Upper lobe of left lung (tissue), 4 donors: ENCODE results near the gene MS4A6A.
"Not testable (repeated sequence)": the region's sequence is repeated elsewhere in the genome, so short reads cannot be mapped to it uniquely, and the experiment has no call there.

Source experiments
- EP300 ChIP-seq, 4 donors: sonication (generic); formaldehyde crosslinking; IDR thresholded peaks; one replicate each; pipeline ENCODE4 v1.5.1; 2017; ENCODE audit warnings: antibody characterized with exemption in 4 of 4, control low read depth in 2 of 4
- TF ChIP-seq, protein P1 (sequence below), 6 experiments: fragments of 450-650 bp in 4 of 6; fragments of 200-600 bp in 2 of 6; sonication (generic) in 2 of 6; IDR thresholded peaks; one replicate each; pipeline ENCODE4 v1.5.1; 2016 to 2019; ENCODE audit warnings: antibody characterized with exemption in 6 of 6

DNA sequence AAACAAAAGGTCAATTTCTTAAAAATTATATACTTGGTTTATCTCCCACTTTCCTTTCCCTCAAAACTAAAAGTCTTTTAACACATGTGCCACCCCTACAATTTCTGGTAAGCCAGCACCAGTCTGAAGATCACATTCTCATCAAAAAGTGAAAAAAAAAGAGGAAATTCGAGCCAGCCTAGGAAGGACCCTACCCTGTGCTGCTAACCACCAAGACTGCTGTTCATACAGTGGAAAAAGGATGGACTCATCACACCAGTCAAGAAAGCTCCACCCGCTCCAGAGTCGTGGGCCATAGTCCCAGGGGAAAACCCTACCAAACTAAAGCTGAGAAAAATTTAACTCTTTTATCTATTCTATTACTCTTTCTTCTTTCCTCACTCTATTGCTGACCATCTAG lies 5.6 kb upstream of the MS4A6A start:
- TF ChIP-seq EP300 (IDR thresholded peaks at IDR 0.05), result not testable (repeated sequence)
- TF ChIP-seq, protein P1, sequence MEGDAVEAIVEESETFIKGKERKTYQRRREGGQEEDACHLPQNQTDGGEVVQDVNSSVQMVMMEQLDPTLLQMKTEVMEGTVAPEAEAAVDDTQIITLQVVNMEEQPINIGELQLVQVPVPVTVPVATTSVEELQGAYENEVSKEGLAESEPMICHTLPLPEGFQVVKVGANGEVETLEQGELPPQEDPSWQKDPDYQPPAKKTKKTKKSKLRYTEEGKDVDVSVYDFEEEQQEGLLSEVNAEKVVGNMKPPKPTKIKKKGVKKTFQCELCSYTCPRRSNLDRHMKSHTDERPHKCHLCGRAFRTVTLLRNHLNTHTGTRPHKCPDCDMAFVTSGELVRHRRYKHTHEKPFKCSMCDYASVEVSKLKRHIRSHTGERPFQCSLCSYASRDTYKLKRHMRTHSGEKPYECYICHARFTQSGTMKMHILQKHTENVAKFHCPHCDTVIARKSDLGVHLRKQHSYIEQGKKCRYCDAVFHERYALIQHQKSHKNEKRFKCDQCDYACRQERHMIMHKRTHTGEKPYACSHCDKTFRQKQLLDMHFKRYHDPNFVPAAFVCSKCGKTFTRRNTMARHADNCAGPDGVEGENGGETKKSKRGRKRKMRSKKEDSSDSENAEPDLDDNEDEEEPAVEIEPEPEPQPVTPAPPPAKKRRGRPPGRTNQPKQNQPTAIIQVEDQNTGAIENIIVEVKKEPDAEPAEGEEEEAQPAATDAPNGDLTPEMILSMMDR (IDR thresholded peaks at IDR 0.05), result not testable (repeated sequence)
